ENCODE data around the gene NOL12.

DNA sequence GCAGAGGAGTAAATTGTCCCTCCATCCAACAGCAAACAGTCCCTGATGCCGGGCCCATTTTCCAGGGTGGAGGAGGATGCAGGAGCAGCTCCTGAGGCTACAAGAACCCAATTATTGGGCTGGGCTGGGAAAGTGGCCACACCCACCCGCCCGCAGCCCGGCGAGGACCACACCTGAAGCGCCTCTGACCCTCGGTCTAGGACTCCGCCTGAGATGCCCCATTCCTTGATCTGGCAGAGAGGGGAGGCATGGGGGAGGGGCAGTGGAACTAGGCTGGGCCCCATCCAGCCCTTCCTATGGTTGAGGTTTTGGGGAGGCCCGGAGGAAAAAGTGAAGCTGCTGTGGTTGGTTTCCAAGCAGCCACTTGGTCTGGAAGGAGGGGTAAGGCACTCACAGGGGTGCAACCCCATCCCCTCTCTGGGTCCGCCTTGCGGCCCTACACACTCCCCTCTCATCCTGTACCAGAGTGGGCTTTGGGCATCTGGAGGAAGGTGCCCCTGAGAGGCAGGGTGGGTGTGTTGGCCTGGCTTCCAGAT is 13.2 kb upstream of the NOL12 start:
- TF ChIP-seq, protein P1, sequence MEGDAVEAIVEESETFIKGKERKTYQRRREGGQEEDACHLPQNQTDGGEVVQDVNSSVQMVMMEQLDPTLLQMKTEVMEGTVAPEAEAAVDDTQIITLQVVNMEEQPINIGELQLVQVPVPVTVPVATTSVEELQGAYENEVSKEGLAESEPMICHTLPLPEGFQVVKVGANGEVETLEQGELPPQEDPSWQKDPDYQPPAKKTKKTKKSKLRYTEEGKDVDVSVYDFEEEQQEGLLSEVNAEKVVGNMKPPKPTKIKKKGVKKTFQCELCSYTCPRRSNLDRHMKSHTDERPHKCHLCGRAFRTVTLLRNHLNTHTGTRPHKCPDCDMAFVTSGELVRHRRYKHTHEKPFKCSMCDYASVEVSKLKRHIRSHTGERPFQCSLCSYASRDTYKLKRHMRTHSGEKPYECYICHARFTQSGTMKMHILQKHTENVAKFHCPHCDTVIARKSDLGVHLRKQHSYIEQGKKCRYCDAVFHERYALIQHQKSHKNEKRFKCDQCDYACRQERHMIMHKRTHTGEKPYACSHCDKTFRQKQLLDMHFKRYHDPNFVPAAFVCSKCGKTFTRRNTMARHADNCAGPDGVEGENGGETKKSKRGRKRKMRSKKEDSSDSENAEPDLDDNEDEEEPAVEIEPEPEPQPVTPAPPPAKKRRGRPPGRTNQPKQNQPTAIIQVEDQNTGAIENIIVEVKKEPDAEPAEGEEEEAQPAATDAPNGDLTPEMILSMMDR (IDR thresholded peaks at IDR 0.05), result no peak
- TF ChIP-seq ZFX (IDR thresholded peaks at IDR 0.05; ENCODE audit: borderline replicate concordance), result no peak

All from 22Rv1 (cell line).